GM13977 (cell line): ENCODE results near the gene LINS1.

Experiments used
- DNase-seq: peaks from one replicate; pipeline ENCODE4 v3.0.0; 2012; ENCODE audit warnings: low spot score
- in situ Hi-C: fragments of 300-500 bp; cut with MboI; formaldehyde crosslinking; loops from one replicate; pipeline ENCODE4 v1.12.0; 2022; ENCODE audit warnings: low sequenced_read_pairs, low pct_unique_long_range_greater_than_20kb, mixed read lengths, inconsistent platforms; ENCODE audit not compliant: unreplicated experiment
- TF ChIP-seq, protein P1 (sequence below): IDR thresholded peaks from 2 replicates; pipeline ENCODE4 v1.5.1; 2012; ENCODE audit warnings: mild to moderate bottlenecking, control low read depth; ENCODE audit not compliant: insufficient read depth; ENCODE audit errors: extremely low read depth, missing control alignments

LINS1 gene

DNA sequence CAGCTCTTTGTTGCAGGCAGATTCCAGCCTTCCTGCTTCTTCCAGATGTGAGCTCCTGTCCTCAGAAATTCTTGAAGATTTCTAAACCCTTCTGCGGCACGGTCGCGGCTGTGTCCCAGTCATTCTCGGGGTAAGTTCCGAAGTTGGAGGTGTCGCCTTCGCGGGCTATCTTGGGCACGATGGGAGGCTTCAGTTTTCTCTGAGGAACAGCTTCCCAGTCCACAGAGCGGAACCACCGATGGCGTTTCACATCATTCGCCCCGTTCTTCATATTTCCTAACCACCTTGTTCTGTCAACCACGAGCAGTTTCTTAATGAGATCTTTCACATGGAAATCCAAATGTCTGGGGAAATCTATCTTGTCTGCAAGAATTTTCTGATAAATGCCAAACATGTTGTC, 48.5 kb downstream of the LINS1 start:
- DNase-seq = no peak
- in situ Hi-C loops = no loop called here
- TF ChIP-seq, protein P1, sequence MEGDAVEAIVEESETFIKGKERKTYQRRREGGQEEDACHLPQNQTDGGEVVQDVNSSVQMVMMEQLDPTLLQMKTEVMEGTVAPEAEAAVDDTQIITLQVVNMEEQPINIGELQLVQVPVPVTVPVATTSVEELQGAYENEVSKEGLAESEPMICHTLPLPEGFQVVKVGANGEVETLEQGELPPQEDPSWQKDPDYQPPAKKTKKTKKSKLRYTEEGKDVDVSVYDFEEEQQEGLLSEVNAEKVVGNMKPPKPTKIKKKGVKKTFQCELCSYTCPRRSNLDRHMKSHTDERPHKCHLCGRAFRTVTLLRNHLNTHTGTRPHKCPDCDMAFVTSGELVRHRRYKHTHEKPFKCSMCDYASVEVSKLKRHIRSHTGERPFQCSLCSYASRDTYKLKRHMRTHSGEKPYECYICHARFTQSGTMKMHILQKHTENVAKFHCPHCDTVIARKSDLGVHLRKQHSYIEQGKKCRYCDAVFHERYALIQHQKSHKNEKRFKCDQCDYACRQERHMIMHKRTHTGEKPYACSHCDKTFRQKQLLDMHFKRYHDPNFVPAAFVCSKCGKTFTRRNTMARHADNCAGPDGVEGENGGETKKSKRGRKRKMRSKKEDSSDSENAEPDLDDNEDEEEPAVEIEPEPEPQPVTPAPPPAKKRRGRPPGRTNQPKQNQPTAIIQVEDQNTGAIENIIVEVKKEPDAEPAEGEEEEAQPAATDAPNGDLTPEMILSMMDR = no peak

GRCh38 chr15:100547961-100548360, 54.0 kb downstream of the LINS1 start:
- DNase-seq = no peak
- TF ChIP-seq, protein P1 = no peak
- in situ Hi-C loops = no loop called here

DNA sequence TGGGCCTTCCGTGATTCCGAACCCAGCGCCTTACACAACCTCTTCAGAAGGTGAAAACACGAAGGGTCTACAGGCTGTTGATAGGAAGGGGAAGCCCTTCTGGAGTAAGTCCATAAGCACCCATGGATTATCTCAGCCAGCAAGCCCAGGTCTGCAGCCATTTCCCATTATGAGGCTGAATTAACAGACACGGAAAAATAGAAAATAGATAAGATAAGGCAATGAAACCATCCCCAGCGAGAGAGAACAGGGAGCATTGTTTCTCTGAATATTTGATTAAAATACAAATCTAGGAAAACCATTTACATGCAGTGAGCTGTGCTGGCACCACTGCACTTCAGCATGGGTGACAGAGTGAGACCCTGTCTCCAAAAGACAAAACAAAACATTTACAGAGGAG, 57.0 kb downstream of the LINS1 start:
- TF ChIP-seq, protein P1 = no peak
- in situ Hi-C loops = no loop called here
- DNase-seq = no peak

DNA sequence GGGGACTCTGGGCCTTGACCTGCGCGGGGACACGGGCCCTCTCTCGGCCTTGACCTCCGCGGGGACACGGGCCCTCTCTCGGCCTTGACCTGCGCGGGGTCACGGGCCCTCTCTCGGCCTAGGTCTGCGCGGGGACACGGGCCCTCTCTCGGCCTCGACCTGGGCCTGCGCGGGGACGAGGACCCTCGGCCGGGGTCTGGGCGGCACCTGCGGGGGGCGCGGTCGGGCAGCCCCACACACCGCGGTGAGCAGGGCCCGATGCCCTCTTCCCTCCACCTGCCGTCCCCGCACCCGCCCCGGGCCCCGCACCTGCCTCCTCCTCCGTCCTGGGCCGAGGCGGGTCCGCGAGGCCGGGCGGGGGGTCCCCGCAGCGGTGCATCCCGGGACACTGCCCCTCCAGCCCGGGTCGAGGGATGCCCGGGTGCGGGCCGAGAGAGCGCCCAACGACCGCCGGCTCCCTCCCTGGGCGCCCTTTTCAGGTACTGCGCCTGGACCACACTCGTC, 57.6 kb downstream of the LINS1 start:
- DNase-seq = no peak
- TF ChIP-seq, protein P1 = no peak

DNA sequence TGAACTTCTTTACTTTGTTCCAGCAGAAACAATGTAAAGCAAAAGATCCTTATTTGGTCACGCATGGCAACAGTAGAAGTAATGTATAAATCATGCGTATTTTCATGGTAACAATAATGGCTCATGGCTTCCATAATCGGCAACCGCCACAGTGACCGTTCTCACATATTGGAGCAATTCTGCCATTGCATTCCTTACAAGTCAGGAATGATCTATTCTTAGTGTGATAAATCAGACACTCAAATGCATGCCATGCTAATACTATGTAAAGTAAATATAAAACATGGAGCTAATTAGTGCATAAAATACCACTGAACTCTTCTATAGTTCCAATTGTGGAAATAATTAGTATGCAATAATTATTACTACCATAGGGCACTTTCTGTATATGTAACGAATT, 59.7 kb downstream of the LINS1 start:
- in situ Hi-C loops = no loop called here
- TF ChIP-seq, protein P1 = no peak
- no peak for DNase-seq

More for the DNA sequence above, 57.6 kb downstream of the LINS1 start:
- in situ Hi-C loops = no loop called here

DNA sequence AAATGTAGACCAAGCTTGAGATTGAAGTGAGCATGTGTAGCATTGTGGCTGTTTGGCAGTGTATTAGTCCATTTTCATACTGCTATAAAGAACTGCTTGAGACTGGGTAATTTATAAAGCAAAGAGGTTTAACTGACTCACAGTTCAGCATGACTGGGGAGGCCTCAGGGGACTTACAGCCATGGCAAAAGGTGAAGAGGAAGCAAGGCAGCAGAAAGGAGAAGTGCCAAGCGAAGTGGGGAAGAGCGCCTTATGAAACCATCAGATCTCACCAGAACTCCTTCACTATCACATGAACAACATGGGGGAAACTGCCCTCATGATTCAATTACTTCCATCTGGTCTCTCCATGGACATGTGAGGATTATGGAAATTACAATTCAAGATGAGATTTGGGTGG, 64.7 kb downstream of the LINS1 start:
- in situ Hi-C loops = no loop called here
- DNase-seq = no peak
- TF ChIP-seq, protein P1 = no peak

GRCh38 chr15:100536733-100537132, 65.3 kb downstream of the LINS1 start:
- in situ Hi-C loops = no loop called here
- TF ChIP-seq, protein P1 = no peak
- DNase-seq = no peak
